Endodermal cell (in vitro differentiated cells): ENCODE measurements around the gene RASAL2. TPM values are rescaled to one million over a fixed set of nuclear protein-coding genes. Genes with fewer than 3 reads are reported as not detected.

Experiments used
- DNase-seq: peaks from one replicate; pipeline ENCODE4 v3.0.0-alpha.2; 2017
- H3K27ac ChIP-seq: 2 replicates; pipeline ENCODE4 v1.5.1; 2013; ENCODE audit warnings: mild to moderate bottlenecking, low read depth, low read length, moderate library complexity
- H3K27me3 ChIP-seq: 2 replicates; pipeline ENCODE4 v1.6.1; 2013; ENCODE audit warnings: mild to moderate bottlenecking, low read length, moderate library complexity; ENCODE audit not compliant: insufficient read depth, control insufficient read depth, poor library complexity, severe bottlenecking
- H3K36me3 ChIP-seq: 2 replicates; pipeline ENCODE4 v1.7.0; 2013; ENCODE audit warnings: mild to moderate bottlenecking, low read length, moderate library complexity; ENCODE audit not compliant: control insufficient read depth, insufficient read depth
- H3K4me1 ChIP-seq: one replicate; pipeline ENCODE4 v1.7.0; 2013; ENCODE audit warnings: low read length; ENCODE audit not compliant: control insufficient read depth, insufficient read depth
- H3K4me3 ChIP-seq: 2 replicates; pipeline ENCODE4 v1.5.1; 2013; ENCODE audit warnings: mild to moderate bottlenecking, low read length, moderate library complexity
- H3K9ac ChIP-seq: 2 replicates; pipeline ENCODE4 v1.6.1; 2013; ENCODE audit warnings: mild to moderate bottlenecking, low read length, moderate library complexity; ENCODE audit not compliant: poor library complexity, severe bottlenecking; ENCODE audit errors: extremely low read depth
- H3K9me3 ChIP-seq: 2 replicates; pipeline ENCODE4 v1.6.1; 2013; ENCODE audit warnings: mild to moderate bottlenecking, low read length, moderate library complexity; ENCODE audit not compliant: control insufficient read depth
- H3K27ac Mint-ChIP-seq: 2 replicates; pipeline ENCODE4 v1.8.0; 2020; ENCODE audit warnings: mixed read lengths
- H3K27me3 Mint-ChIP-seq: 2 replicates; pipeline ENCODE4 v1.8.0; 2021; ENCODE audit warnings: mild to moderate bottlenecking, mixed read lengths; ENCODE audit not compliant: insufficient read depth
- H3K36me3 Mint-ChIP-seq: 2 replicates; pipeline ENCODE4 v1.8.0; 2020; ENCODE audit warnings: low read depth, mixed read lengths
- H3K4me1 Mint-ChIP-seq: 2 replicates; pipeline ENCODE4 v1.8.0; 2020; ENCODE audit warnings: mixed read lengths
- H3K4me3 Mint-ChIP-seq: 2 replicates; pipeline ENCODE4 v1.8.0; 2020; ENCODE audit warnings: mild to moderate bottlenecking, moderate library complexity, mixed read lengths
- H3K9me3 Mint-ChIP-seq: 2 replicates; pipeline ENCODE4 v1.8.0; 2020; ENCODE audit warnings: mild to moderate bottlenecking, mixed read lengths
- WGBS, 2 experiments: methylation state at CpG; one replicate each; pipeline versions ENCODE4 v1.1.5 to v1.1.7; 2013; ENCODE audit warnings: missing lambda C conversion rate in 2 of 2, mixed read lengths in 1 of 2; ENCODE audit not compliant: insufficient coverage in 1 of 2, insufficient read length in 1 of 2; 5-methylcytosine and 5-hydroxymethylcytosine counted together
- total RNA-seq, 2 donors: library from RNA; stranded (reverse); fragmentation: NEBNext Ultra II Directional in 1 of 2; extraction: Animal tissue kit (Norgen Biotek cat#: 25700) in 1 of 2; gene quantifications; 2 replicates in 1 of 2; 3 replicates in 1 of 2; pipeline ENCODE4 v1.2.1, GENCODE V29; 2021
- TF ChIP-seq, protein P1 (sequence below): fragments of 200-600 bp; sonication (generic); conservative IDR thresholded peaks from 2 replicates; pipeline ENCODE4 v1.5.0; 2021; ENCODE audit warnings: antibody characterized with exemption, mild to moderate bottlenecking

The RASAL2 gene
- total RNA-seq, 2 donors from 2014 or later: 21.8 to 22.1 TPM

GRCh38 chr1:178509414-178510007 lies 415.6 kb downstream of the RASAL2 start:
- H3K4me1 ChIP-seq: peaks cover 5% of the 10 kb centered on the region
- Mint-ChIP-seq H3K27ac (no peak overlapping the region), H3K4me1 (peaks cover 16% of the 10 kb centered on the region), H3K4me3 (no peak overlapping the region), H3K27me3 (peaks cover 36% of the 10 kb centered on the region), H3K36me3 (no peaks in the 10 kb centered on the region), H3K9me3 (no peaks in the 10 kb centered on the region)
- peaks cover 53% of the 10 kb centered on the region for H3K27me3 ChIP-seq
- DNase-seq: no peak
- no peak overlapping the region for H3K9ac ChIP-seq
- H3K36me3 ChIP-seq: no peaks in the 10 kb centered on the region
- no peak overlapping the region for H3K4me3 ChIP-seq
- peak overlapping the region; percentile 52 for H3K27ac ChIP-seq
- no peaks in the 10 kb centered on the region for H3K9me3 ChIP-seq
- TF ChIP-seq, protein P1, sequence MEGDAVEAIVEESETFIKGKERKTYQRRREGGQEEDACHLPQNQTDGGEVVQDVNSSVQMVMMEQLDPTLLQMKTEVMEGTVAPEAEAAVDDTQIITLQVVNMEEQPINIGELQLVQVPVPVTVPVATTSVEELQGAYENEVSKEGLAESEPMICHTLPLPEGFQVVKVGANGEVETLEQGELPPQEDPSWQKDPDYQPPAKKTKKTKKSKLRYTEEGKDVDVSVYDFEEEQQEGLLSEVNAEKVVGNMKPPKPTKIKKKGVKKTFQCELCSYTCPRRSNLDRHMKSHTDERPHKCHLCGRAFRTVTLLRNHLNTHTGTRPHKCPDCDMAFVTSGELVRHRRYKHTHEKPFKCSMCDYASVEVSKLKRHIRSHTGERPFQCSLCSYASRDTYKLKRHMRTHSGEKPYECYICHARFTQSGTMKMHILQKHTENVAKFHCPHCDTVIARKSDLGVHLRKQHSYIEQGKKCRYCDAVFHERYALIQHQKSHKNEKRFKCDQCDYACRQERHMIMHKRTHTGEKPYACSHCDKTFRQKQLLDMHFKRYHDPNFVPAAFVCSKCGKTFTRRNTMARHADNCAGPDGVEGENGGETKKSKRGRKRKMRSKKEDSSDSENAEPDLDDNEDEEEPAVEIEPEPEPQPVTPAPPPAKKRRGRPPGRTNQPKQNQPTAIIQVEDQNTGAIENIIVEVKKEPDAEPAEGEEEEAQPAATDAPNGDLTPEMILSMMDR: no peak
- 78 to 88% methylated on average over 2 to 5 of the region's 5 CpGs for WGBS, 2 experiments

DNA sequence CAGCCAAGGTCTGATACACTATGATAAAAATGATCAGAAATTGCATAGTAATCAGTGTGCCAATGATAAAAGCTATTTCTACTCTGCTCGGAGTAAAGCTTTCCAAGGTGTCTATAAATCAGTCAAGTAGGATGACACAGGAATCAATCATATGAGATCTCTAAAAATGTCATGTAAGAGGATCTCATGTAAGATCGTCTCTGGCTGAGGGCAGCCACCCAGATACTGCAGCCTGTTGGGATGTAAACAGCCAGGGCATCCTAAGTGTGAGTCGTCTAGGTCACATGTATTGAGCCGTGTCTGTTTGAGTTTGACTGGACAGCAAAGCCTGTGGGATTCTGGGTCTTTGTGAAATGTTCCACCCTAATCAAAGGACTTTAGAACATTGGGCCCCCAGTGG lies 416.3 kb downstream of the RASAL2 start:
- H3K27me3 ChIP-seq: peaks cover 46% of the 10 kb centered on the region
- no peak overlapping the region for H3K9ac ChIP-seq
- Mint-ChIP-seq H3K9me3 (no peaks in the 10 kb centered on the region), H3K36me3 (no peaks in the 10 kb centered on the region), H3K4me1 (peaks cover 16% of the 10 kb centered on the region), H3K27ac (no peak overlapping the region), H3K27me3 (peaks cover 29% of the 10 kb centered on the region), H3K4me3 (no peak overlapping the region)
- DNase-seq: no peak
- 87 to 92% methylated on average over 2 to 4 of the region's 4 CpGs for WGBS, 2 experiments
- TF ChIP-seq, protein P1: no peak
- H3K36me3 ChIP-seq: no peaks in the 10 kb centered on the region
- H3K27ac ChIP-seq: no peak overlapping the region
- no peak overlapping the region for H3K4me3 ChIP-seq
- peaks cover 5% of the 10 kb centered on the region for H3K4me1 ChIP-seq
- no peaks in the 10 kb centered on the region for H3K9me3 ChIP-seq

- Histone ChIP-seq H3K36me3 (no peaks in the 10 kb centered on the region), H3K4me1 (no peaks in the 10 kb centered on the region), H3K27me3 (peaks cover 35% of the 10 kb centered on the region), H3K27ac (no peak within 1 kb of the TSS), H3K9me3 (no peaks in the 10 kb centered on the region), H3K9ac (no peak within 1 kb of the TSS), H3K4me3 (no peak within 1 kb of the TSS)
- Mint-ChIP-seq H3K27me3 (peaks cover 11% of the 10 kb centered on the region), H3K9me3 (no peaks in the 10 kb centered on the region), H3K27ac (no peak within 1 kb of the TSS), H3K4me1 (peaks cover 8% of the 10 kb centered on the region), H3K36me3 (no peaks in the 10 kb centered on the region), H3K4me3 (no peak within 1 kb of the TSS)
- TF ChIP-seq, protein P1: no peak
- 94 to 97% methylated on average over 14 to 19 of the region's 19 CpGs for WGBS, 2 experiments
- DNase-seq: no peak
Measured at GRCh38 chr1:178512566-178513277, 418.8 kb downstream of the RASAL2 start, which contains the start of gene TEX35. TSS of gene TEX35 (plus strand) at chr1:178513109. CDS start at chr1:178513189, 80 bp downstream.
